GM13977 (cell line): Measurements from ENCODE around the gene SNX10.
"Not testable (repeated sequence)": the region's sequence is repeated elsewhere in the genome, so short reads cannot be mapped to it uniquely, and the experiment has no call there.

Source experiments
- DNase-seq: peaks from one replicate; pipeline ENCODE4 v3.0.0; 2012; ENCODE audit warnings: low spot score
- in situ Hi-C: fragments of 300-500 bp; cut with MboI; formaldehyde crosslinking; loops from one replicate; pipeline ENCODE4 v1.12.0; 2022; ENCODE audit warnings: low sequenced_read_pairs, low pct_unique_long_range_greater_than_20kb, mixed read lengths, inconsistent platforms; ENCODE audit not compliant: unreplicated experiment
- TF ChIP-seq, protein P1 (sequence below): IDR thresholded peaks from 2 replicates; pipeline ENCODE4 v1.5.1; 2012; ENCODE audit warnings: mild to moderate bottlenecking, control low read depth; ENCODE audit not compliant: insufficient read depth; ENCODE audit errors: extremely low read depth, missing control alignments

Gene SNX10, protein sequence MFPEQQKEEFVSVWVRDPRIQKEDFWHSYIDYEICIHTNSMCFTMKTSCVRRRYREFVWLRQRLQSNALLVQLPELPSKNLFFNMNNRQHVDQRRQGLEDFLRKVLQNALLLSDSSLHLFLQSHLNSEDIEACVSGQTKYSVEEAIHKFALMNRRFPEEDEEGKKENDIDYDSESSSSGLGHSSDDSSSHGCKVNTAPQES

DNA sequence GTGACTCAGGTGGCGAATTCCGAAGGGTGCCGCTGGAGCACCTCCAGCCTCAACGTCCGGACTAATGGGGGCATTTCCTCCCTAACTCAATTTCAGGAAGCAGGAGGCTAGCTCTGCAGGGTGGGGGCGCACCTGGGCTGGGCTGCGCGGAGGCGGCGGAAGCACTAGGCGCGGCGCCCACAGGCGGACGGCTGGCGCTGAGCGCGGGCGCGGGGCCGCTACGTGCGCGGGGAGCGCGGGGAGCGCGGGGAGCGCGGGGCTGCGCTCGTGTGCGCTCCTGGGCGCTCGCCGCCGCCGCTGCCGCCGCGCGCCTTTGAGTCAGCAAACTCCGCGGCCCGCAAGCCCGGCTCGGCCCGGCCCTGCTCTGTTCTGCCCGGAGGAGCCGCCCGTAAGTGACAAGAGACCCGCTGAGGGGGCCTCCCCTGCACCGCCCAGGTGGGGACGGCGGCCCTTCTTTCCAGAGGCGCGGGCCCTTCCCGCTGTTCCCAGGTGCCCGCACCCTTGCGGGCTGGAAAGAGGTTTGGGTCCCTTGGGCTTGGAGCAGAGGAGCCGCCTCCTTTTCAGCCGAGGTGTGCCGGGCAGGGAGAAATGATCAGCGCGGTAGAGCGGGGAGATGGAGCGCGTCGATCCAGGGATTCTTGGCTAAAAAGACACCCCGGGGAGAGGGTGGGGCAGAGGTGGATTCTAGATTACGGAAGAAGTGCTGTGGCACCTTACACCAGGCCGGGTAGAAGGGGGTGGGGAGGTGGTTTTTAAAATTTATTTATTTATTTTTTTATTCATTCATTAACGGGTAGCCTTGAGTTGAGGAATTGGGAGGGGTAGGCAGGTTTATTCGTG is at the start of gene SNX10:
Gene SNX10 (plus strand): TSS at position 164 of the 840 bp plus-strand sequence. CDS start 54,581 bp downstream, outside the sequence.
- TF ChIP-seq, protein P1, sequence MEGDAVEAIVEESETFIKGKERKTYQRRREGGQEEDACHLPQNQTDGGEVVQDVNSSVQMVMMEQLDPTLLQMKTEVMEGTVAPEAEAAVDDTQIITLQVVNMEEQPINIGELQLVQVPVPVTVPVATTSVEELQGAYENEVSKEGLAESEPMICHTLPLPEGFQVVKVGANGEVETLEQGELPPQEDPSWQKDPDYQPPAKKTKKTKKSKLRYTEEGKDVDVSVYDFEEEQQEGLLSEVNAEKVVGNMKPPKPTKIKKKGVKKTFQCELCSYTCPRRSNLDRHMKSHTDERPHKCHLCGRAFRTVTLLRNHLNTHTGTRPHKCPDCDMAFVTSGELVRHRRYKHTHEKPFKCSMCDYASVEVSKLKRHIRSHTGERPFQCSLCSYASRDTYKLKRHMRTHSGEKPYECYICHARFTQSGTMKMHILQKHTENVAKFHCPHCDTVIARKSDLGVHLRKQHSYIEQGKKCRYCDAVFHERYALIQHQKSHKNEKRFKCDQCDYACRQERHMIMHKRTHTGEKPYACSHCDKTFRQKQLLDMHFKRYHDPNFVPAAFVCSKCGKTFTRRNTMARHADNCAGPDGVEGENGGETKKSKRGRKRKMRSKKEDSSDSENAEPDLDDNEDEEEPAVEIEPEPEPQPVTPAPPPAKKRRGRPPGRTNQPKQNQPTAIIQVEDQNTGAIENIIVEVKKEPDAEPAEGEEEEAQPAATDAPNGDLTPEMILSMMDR, result peak; percentile 67
- in situ Hi-C loops, result no loop called here
- DNase-seq, result peak; percentile 71

DNA sequence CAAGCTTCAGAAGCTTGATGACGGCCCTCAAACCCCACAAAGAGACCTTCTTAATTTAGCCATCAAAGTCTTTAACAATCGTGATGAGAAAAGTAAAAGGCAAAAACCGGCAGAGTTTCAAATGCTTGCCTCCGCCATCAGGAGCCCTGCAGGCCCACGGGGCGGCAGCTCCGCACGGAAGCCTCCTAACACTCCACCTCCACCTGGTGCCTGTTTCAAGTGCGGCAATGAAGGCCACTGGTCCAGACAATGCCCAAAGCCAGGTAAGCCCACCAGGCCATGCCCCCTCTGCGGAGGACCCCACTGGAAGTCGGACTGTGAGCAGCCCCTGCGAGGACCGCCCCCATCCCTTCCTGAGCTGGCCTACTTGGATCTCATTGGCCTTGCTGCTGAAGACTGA is 46.5 kb upstream of the SNX10 start:
- in situ Hi-C loops, result no loop called here
- TF ChIP-seq, protein P1, result no peak
- DNase-seq, result no peak

DNA sequence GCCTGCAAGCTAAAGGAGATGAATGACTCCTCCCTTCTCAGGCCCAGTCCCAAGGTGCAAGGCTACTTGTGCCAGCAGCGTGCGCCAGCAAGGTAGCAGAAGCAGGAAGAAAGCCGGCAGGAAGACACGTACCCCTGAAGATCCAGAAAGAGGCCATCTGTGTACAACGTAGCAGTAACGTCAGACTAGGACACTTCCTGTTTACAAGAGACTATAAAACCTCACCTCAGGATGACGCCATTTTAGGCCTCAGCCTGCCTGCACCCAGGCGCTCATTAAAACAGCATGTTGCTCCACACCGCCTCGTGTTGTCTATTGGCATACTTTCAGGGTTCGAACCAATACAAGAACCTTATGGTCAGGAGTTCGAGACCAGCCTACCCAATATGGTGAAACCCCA is 41.4 kb upstream of the SNX10 start:
- DNase-seq, result no peak
- in situ Hi-C loops, result no loop called here

DNA sequence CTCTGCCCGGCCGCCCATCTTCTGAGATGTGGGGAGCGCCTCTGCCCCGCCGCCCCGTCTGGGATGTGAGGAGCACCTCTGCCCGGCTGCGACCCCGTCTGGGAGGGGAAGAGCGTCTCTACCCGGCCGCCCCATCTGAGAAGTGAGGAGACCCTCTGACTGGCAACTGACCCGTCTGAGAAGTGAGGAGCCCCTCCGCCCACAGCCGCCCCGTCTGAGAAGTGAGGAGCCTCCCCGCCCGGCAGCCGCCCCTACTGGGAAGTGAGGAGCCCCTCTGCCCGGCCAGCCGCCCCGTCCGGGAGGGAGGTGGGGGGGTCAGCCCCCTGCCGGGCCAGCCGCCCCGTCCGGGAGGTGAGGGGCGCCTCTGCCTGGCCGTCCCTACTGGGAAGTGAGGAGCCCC is 29.8 kb upstream of the SNX10 start:
- DNase-seq, result not testable (repeated sequence)

More for the DNA sequence above, 41.4 kb upstream of the SNX10 start:
- TF ChIP-seq, protein P1, result no peak

DNA sequence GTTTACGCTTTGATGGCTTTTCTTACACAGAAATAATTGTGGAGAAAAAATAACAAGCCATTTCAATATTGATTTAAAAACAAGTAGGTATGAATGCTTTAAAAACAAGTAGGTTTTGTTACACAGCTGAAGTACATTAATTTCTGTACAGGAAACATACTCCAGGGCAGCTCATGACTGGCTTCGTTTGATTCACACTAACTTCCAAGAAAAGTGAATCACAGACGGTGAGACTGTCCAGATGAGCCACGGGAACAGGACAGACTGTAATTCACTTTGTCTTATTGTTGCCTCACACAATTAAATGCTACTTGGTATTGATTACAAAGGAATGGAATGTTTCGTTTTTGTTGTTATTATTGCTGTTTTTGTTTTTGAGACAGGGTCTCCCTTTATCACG is 26.6 kb upstream of the SNX10 start:
- DNase-seq, result no peak
- TF ChIP-seq, protein P1, result no peak
- in situ Hi-C loops, result no loop called here

More for the DNA sequence above, 29.8 kb upstream of the SNX10 start:
- in situ Hi-C loops, result not testable (repeated sequence)

DNA sequence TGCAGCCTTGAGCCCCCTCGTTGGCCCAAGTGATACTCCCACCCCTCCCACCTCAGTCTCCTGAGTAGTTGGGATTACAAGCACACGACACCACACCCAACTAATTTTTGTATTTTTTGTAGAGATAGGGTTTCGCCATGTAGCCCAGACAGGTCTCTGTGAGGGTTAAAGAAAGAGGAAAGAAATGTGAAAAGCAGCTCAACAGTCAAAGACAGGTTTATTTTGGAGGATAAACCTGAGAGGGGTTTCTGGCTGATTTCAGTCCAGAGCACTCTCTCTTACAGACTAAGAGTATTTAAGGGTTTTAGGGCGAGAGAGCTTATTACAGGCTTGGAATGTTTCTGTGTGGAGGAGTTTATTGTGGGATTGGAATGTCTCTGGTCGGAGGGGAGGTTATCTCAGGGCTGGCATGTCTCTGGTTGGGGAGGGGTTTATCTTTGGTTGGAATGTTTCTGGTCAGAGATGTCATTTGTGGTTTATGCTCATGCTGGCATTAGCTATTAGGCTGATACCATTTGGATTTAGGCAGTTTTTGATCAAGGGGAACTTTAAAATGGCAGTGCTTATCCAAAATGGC is 26.1 kb upstream of the SNX10 start:
- DNase-seq, result no peak
- TF ChIP-seq, protein P1, result no peak
- in situ Hi-C loops, result no loop called here

DNA sequence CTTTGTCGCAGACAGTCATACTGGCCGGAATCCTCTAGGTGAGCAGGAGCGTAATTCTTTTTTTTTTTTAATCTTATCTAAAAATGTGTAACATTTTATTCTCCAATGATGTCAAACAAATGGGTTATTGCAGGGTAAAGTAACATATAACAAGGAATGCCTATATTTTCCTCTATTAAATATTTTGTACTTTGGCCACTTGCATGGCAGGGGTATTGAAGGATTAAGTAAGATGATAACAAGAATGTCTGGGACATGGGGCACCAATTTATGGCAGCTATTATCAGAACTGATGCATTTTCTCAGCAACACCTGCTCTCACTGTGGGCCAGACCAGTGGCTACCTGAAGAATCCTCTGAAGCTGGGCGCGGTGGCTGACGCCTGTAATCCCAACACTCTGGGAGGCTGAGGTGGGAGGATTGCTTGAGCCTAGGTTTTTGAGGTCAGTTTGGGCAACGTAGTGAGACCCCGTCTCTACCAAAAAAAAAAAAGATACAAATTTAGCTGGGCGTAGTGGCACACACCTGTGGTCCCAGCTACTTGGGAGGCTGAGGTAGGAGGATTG is 24.0 kb upstream of the SNX10 start:
- DNase-seq, result no peak
- in situ Hi-C loops, result no loop called here
- TF ChIP-seq, protein P1, result no peak
